NCI-H1048 (cell line): Measurements from ENCODE around the gene PRKCE.

ENCODE experiments used
- DNase-seq: peaks from one replicate; lab custom pipeline; 2025; lab: John Stamatoyannopoulos, UW

The PRKCE gene

DNA sequence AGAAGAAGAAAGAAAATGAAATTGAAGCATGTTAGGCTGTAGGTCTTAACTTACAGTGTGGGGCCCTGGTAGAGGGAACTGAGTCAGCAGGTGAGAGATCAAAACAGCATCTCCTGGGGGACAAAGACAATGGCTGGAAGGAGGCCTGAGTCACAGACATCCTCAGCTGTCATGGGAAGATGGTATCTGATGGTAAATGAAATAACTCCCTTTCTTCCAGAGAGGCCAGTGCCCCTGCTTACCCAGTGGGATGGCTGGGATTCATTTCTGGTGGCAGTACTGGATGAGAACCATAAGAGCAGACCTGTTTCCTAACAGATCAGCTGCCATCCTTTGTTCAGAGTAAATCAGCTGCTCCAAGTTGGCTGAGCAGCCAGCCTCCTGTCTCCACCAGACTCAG, 394.4 kb downstream of the PRKCE start:
- no peak for DNase-seq

DNA sequence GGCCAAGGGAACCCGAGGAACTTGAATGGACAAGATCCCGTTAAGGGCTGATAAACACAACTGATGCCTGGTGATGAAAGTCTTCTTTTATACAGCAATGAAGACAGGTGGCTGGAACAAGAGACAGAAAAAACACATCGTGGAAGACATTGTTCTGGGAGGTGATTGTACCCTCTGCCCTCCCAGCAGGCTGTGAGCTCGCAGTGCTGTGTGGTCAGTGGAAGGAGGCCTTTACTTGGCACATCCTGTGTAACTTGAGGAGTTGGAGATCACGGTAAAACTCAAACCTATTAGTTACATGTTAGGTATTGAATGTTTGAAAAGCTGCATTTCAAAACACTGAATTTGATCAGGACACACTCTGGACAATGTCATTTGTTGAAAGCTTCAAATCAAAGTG, 395.8 kb downstream of the PRKCE start:
- DNase-seq = no peak

- no peak for DNase-seq
Measured at GRCh38 chr2:46048693-46049092, 397.2 kb downstream of the PRKCE start.

DNA sequence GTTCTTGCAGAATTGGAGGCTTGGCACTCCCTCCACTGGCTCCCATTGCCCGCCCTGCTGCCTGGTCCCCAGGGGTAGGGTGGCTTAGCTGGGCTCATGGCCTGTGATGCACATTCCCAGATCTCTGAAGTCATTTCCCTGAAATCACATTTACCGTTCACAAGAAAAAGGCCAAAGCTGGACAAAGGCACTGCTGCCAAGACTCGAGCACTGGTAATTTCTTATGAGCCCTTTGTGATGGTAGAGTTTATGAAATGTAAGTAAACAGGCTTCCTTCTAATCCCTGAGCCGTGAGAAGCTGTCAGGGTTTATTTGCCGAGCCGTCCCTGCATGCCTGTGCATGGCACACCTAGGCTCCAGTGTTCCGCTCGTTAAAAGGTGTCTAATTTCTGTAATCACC, 398.6 kb downstream of the PRKCE start:
- no peak for DNase-seq

DNA sequence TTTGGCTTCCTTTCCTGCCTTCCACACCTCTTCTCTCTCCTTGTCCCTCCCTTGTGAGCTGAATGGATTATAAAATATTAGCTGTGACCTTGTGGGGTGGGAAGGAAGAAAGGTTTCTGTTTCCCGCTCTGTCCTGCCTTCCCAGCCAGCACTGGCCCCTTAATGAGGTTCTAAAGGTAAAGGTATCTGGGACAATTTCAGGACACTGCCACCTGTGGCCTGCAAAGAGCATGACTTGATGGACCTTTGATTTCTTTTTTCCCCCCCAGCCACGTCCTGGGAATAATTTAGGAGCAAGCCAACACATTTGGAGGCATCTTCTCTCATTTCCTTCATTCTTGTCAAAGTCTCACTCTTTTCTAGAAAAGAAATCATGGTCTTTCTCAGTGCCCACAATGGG, 399.0 kb downstream of the PRKCE start:
- no peak for DNase-seq

DNA sequence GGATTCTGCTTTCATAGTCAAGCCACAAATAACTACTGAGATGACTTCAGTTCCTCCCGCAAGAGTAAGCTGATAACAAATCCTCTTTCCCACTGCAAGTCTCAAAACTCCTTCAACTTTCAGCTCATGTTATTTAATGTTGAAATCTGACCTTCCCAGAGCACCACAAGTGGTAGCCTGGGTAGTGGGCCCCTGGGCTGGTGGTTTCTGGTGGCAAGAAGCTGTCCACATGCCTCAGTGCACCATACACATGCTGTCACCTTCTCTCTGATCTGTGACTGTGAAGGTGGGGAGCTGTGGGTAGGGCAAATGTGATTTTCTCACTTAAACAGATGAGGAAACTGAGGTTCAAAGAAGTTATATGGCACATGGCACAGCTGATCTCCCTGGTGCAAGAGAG, 399.6 kb downstream of the PRKCE start:
- no peak for DNase-seq

DNA sequence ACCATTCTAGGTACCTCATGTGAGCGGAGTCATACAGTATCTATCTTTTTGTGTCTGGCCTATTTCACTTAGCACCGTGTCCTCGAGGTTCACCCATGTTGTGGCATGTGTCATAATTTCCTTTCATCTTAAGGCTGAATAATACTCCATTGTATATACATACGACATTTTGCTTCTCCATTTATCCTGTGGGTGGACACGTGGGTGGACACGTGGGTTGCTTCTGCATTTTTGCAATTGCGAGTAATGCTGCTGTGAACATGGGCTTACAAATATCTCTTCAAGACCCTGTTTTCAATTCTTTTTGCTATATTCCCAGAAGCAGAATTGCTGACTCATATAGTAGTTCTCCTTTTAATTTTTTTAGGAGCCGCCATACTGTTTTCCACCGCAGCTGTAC, 402.1 kb downstream of the PRKCE start:
- no peak for DNase-seq

GRCh38 chr2:46056541-46056940, 405.1 kb downstream of the PRKCE start:
- DNase-seq = no peak

- no peak for DNase-seq
Measured at GRCh38 chr2:46058140-46058539, 406.7 kb downstream of the PRKCE start.

DNA sequence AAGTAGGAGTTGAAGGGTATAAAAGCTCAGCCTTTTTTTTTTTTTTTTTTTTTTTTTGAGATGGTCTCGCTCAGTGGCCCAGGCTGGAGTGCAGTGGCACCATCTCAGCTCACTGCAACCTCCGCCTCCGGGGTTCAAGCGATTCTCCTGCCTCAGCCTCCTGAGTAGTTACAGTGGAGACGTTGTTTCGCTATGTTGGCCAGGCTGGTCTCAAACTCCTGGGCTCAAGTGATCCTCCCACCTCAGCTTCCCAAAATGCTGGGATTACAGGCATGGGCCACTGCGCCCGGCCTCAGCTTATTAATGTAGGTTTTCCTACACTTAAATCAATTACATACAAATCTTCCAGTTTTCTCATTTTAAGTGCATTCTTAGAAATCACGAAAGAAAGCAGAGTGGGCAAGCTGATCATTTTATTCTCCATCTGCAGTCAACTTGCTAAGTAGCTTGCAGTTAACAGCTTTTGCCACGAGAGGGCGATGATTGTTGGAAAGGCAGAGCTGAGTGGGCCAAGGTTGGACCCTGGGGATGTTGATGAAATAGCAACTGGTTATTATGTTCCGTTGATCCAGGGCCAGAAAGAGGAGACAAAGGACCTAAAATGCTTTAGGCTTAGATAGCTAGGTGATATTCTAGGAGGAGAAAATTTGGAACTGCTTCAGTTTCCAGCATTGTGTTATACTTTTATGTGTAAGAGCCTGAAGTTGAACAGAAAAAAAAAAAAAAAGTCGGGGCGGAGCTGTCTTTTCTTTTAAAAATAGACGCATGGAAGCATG, 411.4 kb downstream of the PRKCE start:
- DNase-seq = peak; percentile 26

DNA sequence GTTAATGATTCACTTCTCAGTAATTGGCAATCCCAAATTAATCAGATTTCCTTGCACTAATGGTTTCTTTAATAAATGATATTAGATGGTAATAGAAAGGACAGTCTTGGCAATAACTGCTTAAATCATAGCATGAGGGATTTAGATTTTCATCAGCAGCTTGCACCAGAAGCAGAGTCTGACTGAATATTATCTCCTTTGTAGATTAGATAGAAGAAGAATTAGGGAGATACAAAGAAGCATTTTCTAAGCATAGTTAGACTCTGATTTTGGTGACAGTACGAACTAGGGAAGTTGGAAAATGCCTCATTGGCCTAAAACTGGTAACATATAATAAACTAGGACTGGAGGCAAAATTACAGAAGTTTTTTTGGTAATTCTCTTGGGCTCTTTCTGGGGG, 412.9 kb downstream of the PRKCE start:
- DNase-seq = no peak

GRCh38 chr2:46065152-46065551, 413.7 kb downstream of the PRKCE start:
- DNase-seq = no peak

GRCh38 chr2:46066116-46066515, 414.6 kb downstream of the PRKCE start:
- no peak for DNase-seq

DNA sequence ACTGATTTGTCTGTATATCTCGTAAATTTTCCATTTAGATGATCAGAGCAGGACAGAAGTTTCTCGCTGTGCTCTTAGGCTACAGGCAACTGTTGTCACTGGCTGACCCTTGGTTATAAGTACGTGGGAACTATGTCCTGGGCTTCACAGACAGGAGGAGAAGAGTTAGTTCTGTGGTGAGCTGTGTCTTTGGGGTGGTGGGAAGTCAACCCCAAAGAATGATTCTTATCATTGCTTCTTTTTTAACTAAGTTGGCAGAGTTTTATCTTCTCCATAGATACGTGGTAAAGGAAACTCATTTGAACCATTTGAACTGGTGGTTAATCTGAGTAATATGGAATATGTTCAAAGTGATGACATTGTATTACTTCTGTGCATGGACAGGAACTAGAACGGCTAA, 415.1 kb downstream of the PRKCE start:
- no peak for DNase-seq

DNA sequence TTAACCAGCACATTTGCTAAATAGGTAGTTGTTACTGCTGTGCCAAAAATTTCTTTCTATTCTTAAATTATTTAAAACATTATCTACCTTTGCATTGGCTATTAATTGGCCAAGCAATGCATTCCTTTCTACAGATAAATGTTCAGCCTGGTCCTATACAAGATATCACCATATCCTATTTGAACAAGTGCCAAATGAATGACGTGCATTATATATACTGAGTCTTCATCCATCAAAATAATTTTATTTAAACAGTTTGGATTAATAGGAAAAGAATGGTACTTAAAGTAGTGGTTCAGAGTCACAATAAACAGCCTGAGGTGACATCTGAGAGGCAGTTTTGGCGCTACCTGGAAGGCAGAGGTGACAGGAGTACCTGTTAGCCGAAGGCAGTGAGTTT, 415.6 kb downstream of the PRKCE start:
- DNase-seq = no peak

DNA sequence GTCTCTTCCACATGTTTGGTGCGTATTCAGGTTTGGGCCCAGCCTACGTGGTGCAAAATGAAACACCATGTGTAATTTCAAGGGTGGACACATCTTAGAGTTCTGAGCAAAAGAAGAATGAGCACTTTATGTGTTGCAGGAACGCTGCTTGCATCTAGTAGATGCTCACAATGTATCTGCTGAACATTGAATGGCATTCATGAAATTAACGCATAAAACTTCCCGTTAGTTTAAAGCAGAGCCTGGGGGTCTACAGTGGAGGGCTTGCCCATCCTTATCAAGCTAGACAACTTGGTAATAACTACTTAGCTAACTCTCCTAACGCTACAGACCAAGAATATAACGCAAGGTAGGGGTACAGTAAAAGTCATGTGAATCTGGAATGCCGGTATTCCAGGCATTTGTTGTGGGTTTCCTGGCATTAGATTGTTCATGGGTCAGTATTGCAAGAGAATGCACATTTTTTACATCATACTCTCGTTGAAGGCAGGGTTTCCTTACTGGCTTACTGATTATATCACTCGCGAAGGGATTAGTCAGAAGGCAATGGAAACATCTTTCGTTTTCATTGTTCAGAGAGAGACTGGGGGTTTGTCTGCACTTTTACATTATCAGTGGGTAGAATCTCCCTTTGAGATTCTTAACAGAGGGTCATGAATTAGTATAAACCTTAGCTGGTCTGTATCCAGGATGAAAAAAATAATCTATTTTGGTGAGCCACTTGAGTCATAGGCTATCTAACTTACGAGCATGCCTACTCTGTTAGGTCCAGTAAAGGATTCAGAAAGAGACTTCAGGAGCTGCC, 416.2 kb downstream of the PRKCE start:
- DNase-seq = no peak

- DNase-seq = no peak
Measured at GRCh38 chr2:46068636-46069035, 417.2 kb downstream of the PRKCE start.

DNA sequence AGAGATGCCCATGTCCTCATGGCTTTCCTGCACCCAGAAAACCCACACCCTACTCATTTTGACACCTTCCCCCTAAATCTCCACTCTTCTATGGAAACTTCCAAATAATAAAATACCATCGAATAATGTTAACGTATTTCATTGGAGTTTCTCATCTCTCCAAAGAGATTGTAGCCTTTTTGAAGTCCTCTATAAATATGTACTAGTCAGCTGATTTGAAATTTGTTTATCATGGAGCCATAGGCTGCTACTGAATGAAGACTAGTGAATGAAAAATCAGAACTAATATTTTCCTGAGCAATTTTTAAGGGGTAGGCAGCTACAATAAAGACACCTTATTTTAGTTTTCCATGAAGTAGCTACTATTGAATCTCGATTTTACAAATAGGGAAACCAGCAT, 419.6 kb downstream of the PRKCE start:
- DNase-seq = no peak

DNA sequence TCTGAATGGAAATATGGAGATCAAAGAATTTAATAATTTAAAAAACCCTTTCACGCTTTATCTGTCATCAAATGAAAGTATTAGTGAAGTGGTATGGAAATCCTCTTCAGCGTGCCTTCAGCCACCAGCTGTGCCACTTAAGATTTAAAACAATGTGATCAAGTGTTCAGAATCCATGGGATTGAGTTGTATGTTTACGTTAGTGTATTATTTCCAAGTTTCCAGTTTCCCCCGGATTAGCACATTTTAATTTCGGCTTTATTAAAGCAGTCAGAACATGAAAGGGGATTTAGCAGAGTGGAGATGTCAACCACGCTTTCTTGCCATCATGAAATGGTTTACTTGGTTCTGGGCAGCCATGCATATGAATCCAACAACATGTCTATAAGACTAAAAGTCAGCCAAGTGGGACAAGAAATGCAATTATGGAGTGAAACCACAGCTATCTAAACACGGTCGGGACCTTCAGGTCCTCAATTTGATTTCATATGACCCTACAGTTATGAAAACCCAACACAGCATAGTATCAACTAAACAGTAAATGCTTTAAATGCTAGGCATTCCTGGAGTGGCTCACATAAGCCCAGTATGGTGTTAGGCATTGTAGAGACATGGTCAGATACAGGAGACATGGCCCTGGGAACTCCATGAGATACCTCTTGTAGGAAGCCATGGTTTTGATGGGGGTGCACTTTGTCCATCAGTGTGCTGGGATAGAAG, 420.8 kb downstream of the PRKCE start:
- no peak for DNase-seq

DNA sequence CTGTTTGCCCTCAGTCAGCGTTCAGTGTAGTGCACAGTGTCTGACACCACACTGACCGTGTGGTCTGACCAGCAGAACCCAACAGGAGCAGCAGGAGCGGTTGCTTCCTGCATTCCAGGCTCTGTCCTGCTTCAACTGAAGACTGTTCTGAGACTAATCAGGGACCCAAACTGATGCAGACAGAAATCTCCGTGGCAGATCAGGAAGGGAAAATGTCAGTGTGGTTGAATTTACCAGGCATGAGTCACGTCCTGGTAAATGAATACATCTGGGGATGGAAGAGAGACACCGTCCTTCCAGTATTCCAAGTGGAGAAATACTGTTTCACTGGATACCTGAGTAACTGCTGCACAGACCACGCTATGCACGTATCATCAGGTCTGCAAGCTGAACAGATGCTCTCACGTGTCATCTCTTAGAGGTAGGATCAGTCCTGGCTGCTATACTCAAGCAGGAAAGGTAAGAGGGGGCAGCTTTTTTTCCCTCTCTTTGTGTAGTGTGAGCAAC, 422.1 kb downstream of the PRKCE start:
- no peak for DNase-seq

DNA sequence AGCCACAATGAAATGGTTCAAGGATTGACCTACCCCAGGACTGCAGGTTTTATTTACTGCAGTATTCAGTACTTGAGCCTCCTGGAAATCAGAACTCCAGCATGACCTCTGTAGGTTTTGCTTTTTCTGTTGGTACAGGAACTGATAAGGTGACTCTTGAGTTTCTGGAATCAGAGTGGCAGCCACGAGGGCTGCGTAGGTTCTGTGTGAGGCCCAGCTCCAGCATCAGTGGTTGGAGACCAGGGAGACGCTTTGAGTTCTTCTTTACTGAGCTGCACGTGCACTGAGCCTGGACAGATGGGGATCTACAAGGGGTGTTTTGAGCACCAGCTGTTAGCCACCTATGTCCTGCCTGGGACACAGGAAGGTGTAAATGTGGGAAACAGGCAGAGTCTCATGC, 423.0 kb downstream of the PRKCE start:
- DNase-seq = no peak

DNA sequence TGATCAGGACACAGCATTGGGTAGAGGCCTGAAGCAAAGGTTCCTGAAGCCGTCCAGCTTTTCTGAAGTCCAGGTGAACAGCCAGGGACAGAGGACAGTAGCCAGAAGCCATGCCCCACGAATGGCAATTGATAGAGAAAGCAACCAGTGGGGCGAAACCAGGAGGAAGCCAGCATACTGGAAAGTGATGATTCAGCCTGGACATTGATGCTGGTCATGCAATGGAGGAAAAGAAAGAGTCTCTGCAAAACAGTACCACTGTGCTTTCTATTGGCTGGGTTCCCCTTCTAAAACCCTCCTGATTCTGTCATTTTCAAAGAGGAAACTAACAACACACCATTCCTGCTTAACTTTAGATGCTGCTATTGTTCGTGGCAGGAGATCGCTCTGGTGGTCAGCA, 424.4 kb downstream of the PRKCE start:
- no peak for DNase-seq

GRCh38 chr2:46076251-46076650, 424.8 kb downstream of the PRKCE start:
- no peak for DNase-seq
